HCT116 (cell line): ENCODE results near the gene MAST4. TPM values are rescaled to one million over a fixed set of nuclear protein-coding genes. Genes with fewer than 3 reads are reported as not detected.

Experiments used
- ATAC-seq: fragments of 200-7000 bp; cut with Tn5 transposase; 2 replicates; pipeline ENCODE4 v1.9.1; 2020; ENCODE audit warnings: mild to moderate bottlenecking, moderate library complexity
- BruUV-seq: library from RNA; stranded (reverse); fragments of 400-500 nt; replicated peaks from 2 replicates; lab custom pipeline; 2021; lab: Mats Ljungman, UMichigan
- CTCF ChIA-PET: fragments of 300-600 bp; sonication (Branson Sonifier 250); formaldehyde crosslinking; loops from one replicate; lab custom pipeline; 2021; ENCODE audit warnings: antibody characterized with exemption; lab: Charles Lee
- POLR2A ChIA-PET: fragments of 300-600, 350-600 bp; sonication (Branson Sonifier 250); formaldehyde crosslinking; loops from one replicate; lab custom pipeline; 2021; ENCODE audit warnings: antibody characterized with exemption; lab: Charles Lee
- RAD21 ChIA-PET, 2 experiments: fragments of 300-600 bp; sonication (Branson Sonifier 250); formaldehyde crosslinking; loops; one replicate each; lab custom pipeline; 2023; ENCODE audit warnings: low total read pairs in 2 of 2; ENCODE audit not compliant: uncharacterized antibody in 2 of 2, unreplicated experiment in 2 of 2, low non-redundant PET in 1 of 2; lab: Charles Lee
- DNase-seq: peaks from one replicate; pipeline ENCODE4 v3.0.0-alpha.2; 2010; ENCODE audit warnings: low read depth, low spot score
- H2AFZ ChIP-seq: fragments of 200-600 bp; shearing (Covaris generic), sonication (generic); 2 replicates; pipeline ENCODE4 v1.6.1; 2017; ENCODE audit warnings: low read depth, mixed run types, mixed read lengths, antibody characterized with exemption, low read length; ENCODE audit not compliant: poor library complexity, severe bottlenecking
- H3K27ac ChIP-seq: 2 replicates; pipeline ENCODE4 v1.5.1; 2012; ENCODE audit warnings: low read depth, low read length
- H3K27me3 ChIP-seq: fragments of 200-600 bp; sonication (generic); 2 replicates; pipeline ENCODE4 v1.6.1; 2016; ENCODE audit warnings: mixed run types, low read length, mixed read lengths; ENCODE audit not compliant: insufficient read depth
- H3K36me3 ChIP-seq, 2 experiments: fragments of 200-500 bp in 1 of 2; fragments of 200-600 bp in 1 of 2; sonication (Bioruptor generic) in 1 of 2; sonication (generic) in 1 of 2; 2 replicates each; pipeline versions ENCODE4 v1.5.1 to v1.6.1; 2014 to 2016; ENCODE audit warnings: low read length in 2 of 2, inconsistent platforms in 1 of 2, mixed read lengths in 1 of 2, mixed run types in 1 of 2; ENCODE audit not compliant: insufficient read depth in 2 of 2, control insufficient read depth in 1 of 2
- H3K4me1 ChIP-seq, 2 experiments: fragments of 200-600 bp in 1 of 2; sonication (generic) in 1 of 2; 2 replicates each; pipeline versions ENCODE4 v1.5.1 to v1.6.1; 2012 to 2017; ENCODE audit warnings: low read length in 2 of 2, inconsistent platforms in 1 of 2, mild to moderate bottlenecking in 1 of 2, mixed read lengths in 1 of 2, mixed run types in 1 of 2, moderate library complexity in 1 of 2; ENCODE audit not compliant: insufficient read depth in 2 of 2, control insufficient read depth in 1 of 2
- H3K4me2 ChIP-seq: fragments of 200-600 bp; sonication (generic); 2 replicates; pipeline ENCODE4 v1.6.1; 2017; ENCODE audit warnings: mixed run types, low read length, mixed read lengths
- H3K4me3 ChIP-seq, 2 experiments: fragments of 200-600 bp in 1 of 2; sonication (generic) in 1 of 2; replicated peaks in 1 of 2; 2 replicates each; pipeline ENCODE4 v1.5.1; 2011 to 2016; ENCODE audit warnings: low read length in 2 of 2, control low read depth in 1 of 2, low read depth in 1 of 2, mild to moderate bottlenecking in 1 of 2, mixed read lengths in 1 of 2, mixed run types in 1 of 2
- H3K79me2 ChIP-seq: fragments of 200-600 bp; sonication (generic); 2 replicates; pipeline ENCODE4 v1.6.1; 2017; ENCODE audit warnings: mild to moderate bottlenecking, mixed run types, low read length, moderate library complexity, mixed read lengths; ENCODE audit not compliant: insufficient read depth
- H3K9ac ChIP-seq: fragments of 200-600 bp; sonication (generic); 2 replicates; pipeline ENCODE4 v1.6.1; 2016; ENCODE audit warnings: low read length, mixed read lengths
- H3K9me2 ChIP-seq: fragments of 200-600 bp; sonication (generic), shearing (Covaris generic); 2 replicates; pipeline ENCODE4 v1.6.1; 2017; ENCODE audit warnings: mixed run types, mild to moderate bottlenecking, moderate library complexity; ENCODE audit not compliant: insufficient read depth
- H3K9me3 ChIP-seq, 2 experiments: fragments of 200-500 bp in 1 of 2; fragments of 200-600 bp in 1 of 2; sonication (Bioruptor generic) in 1 of 2; sonication (generic) in 1 of 2; 2 replicates each; pipeline ENCODE4 v1.6.1; 2014 to 2017; ENCODE audit warnings: low read length in 2 of 2, mixed read lengths in 2 of 2, inconsistent platforms in 1 of 2, low read depth in 1 of 2, mild to moderate bottlenecking in 1 of 2, mixed run types in 1 of 2, moderate library complexity in 1 of 2; ENCODE audit not compliant: control insufficient read depth in 1 of 2, insufficient read depth in 1 of 2
- H4K20me1 ChIP-seq: fragments of 200-600 bp; sonication (generic), shearing (Covaris generic); 2 replicates; pipeline ENCODE4 v1.6.1; 2017; ENCODE audit warnings: mixed run types, mild to moderate bottlenecking, moderate library complexity; ENCODE audit not compliant: insufficient read depth
- ATF3 ChIP-seq: IDR thresholded peaks from 2 replicates; pipeline ENCODE4 v1.6.1; 2012
- CBX3 ChIP-seq: IDR thresholded peaks from 2 replicates; pipeline ENCODE4 v1.6.1; 2012; ENCODE audit warnings: low read depth
- CEBPB ChIP-seq: IDR thresholded peaks from 2 replicates; pipeline ENCODE4 v1.6.1; 2012; ENCODE audit warnings: low read depth
- CTCF ChIP-seq, 3 experiments: fragments of 200-600 bp in 1 of 3; sonication (generic) in 1 of 3; IDR thresholded peaks in 2 of 3; conservative IDR thresholded peaks in 1 of 3; 2 replicates each; pipeline ENCODE4 v1.5.1; 2012 to 2017; ENCODE audit warnings: low read depth in 2 of 3, low read length in 2 of 3, antibody characterized with exemption in 1 of 3, borderline replicate concordance in 1 of 3, control low read depth in 1 of 3, mild to moderate bottlenecking in 1 of 3, mixed read lengths in 1 of 3, mixed run types in 1 of 3, moderate library complexity in 1 of 3; ENCODE audit not compliant: insufficient read depth in 1 of 3
- EGR1 ChIP-seq: IDR thresholded peaks from 2 replicates; pipeline ENCODE4 v1.6.1; 2012; ENCODE audit warnings: low read depth
- ELF1 ChIP-seq: IDR thresholded peaks from 2 replicates; pipeline ENCODE4 v1.6.1; 2012; ENCODE audit warnings: low read depth, borderline replicate concordance
- EZH2 ChIP-seq: fragments of 200-600 bp; sonication (generic); IDR thresholded peaks from 2 replicates; pipeline ENCODE4 v1.6.1; 2017; ENCODE audit warnings: antibody characterized with exemption, mixed run types
- EZH2phosphoT487 ChIP-seq: fragments of 200-600 bp; IDR thresholded peaks from 2 replicates; pipeline ENCODE4 v1.6.1; 2018; ENCODE audit warnings: antibody characterized with exemption, borderline replicate concordance
- FOSL1 ChIP-seq: IDR thresholded peaks from 2 replicates; pipeline ENCODE4 v1.6.1; 2012; ENCODE audit warnings: low read depth
- POLR2A ChIP-seq: IDR thresholded peaks from 2 replicates; pipeline ENCODE4 v1.7.0; 2011; ENCODE audit warnings: borderline replicate concordance; ENCODE audit not compliant: insufficient read depth, insufficient read length; ENCODE audit errors: extremely low read depth
- POLR2AphosphoS5 ChIP-seq: IDR thresholded peaks from 2 replicates; pipeline ENCODE4 v1.6.1; 2011; ENCODE audit warnings: mild to moderate bottlenecking, low read depth, low read length, moderate library complexity
- RAD21 ChIP-seq: IDR thresholded peaks from 2 replicates; pipeline ENCODE4 v1.6.1; 2012; ENCODE audit warnings: low read depth, mild to moderate bottlenecking
- REST ChIP-seq: IDR thresholded peaks from 2 replicates; pipeline ENCODE4 v1.6.1; 2012; ENCODE audit warnings: low read depth
- SIN3A ChIP-seq: IDR thresholded peaks from 2 replicates; pipeline ENCODE4 v1.6.1; 2012; ENCODE audit warnings: low read depth
- SP1 ChIP-seq: IDR thresholded peaks from 2 replicates; pipeline ENCODE4 v1.6.1; 2012; ENCODE audit warnings: low read depth
- TCF7L2 ChIP-seq: IDR thresholded peaks from 2 replicates; pipeline ENCODE4 v1.7.0; 2011; ENCODE audit warnings: borderline replicate concordance, inconsistent platforms; ENCODE audit not compliant: insufficient read depth, insufficient read length; ENCODE audit errors: extremely low read depth
- ZBTB33 ChIP-seq: IDR thresholded peaks from 2 replicates; pipeline ENCODE4 v1.6.1; 2011; ENCODE audit warnings: mild to moderate bottlenecking, low read length, moderate library complexity; ENCODE audit not compliant: insufficient replicate concordance; ENCODE audit errors: extremely low read depth
- ZNF274 ChIP-seq: fragments of 200-500 bp; sonication (Bioruptor generic); IDR thresholded peaks from 2 replicates; pipeline ENCODE4 v1.6.1; 2014; ENCODE audit warnings: mild to moderate bottlenecking, low read depth, low read length, inconsistent platforms
- intact Hi-C: fragments of 100-400 bp; cut with micrococcal nuclease; formaldehyde crosslinking; loops from 2 replicates; pipeline ENCODE4 v1.10.0; 2022
- total RNA-seq: library from RNA; stranded (reverse); gene quantifications from one replicate; pipeline ENCODE4 v1.2.1, GENCODE V29; 2021; ENCODE audit not compliant: unreplicated experiment
- TF ChIP-seq, protein P1 (sequence below): IDR thresholded peaks from 2 replicates; pipeline ENCODE4 v1.6.1; 2012

The MAST4 gene
- total RNA-seq, 1 experiment from 2014 or later: 1.1 TPM

DNA sequence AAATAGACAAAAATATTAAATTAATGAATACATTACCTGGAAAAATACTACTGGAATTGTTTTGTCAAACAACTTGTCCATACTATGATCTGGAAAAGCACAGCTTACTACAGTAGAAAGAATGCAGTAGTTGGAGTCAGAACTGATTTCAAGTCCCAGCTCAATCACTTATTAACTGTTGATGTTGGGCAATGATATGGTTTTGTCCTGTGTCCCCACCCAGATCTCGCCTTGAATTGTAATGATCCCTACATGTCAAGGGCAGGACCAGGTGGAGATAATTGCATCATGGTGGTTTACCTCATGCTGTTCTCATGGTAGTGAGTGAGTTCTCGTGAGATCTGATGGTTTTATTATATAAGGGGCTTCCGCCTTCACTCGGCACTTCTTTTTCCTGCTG lies 352.9 kb downstream of the MAST4 start:
- POLR2A ChIA-PET: no interaction called here
- Histone ChIP-seq H3K4me1 (no peaks in the 10 kb centered on the region), H3K9me3 (no peaks in the 10 kb centered on the region), H2AFZ (no peak overlapping the region), H3K27ac (no peak overlapping the region), H3K9ac (no peak overlapping the region), H3K4me3 (no peak overlapping the region), H4K20me1 (no peaks in the 10 kb centered on the region), H3K4me2 (no peak overlapping the region), H3K79me2 (no peaks in the 10 kb centered on the region), H3K36me3 (no peaks in the 10 kb centered on the region), H3K27me3 (peaks cover 49% of the 10 kb centered on the region), H3K9me2 (no peaks in the 10 kb centered on the region)
- intact Hi-C loops: no loop called here
- DNase-seq (no peak), ATAC-seq (no peak)
- CTCF ChIA-PET: no interaction called here
- BruUV-seq: no TSS peak
- RAD21 ChIA-PET: no interaction called here
- TF ChIP-seq SP1 (no peak), ZBTB33 (no peak), FOSL1 (no peak), RAD21 (no peak), REST (no peak), ELF1 (no peak), EZH2phosphoT487 (no peak), SIN3A (no peak), CEBPB (no peak), TCF7L2 (no peak), CBX3 (no peak), EGR1 (no peak), POLR2A (no peak), CTCF (IDR thresholded peaks at IDR 0.05 in 2 of 3, conservative IDR thresholded peaks at IDR 0.05 in 1 of 3; ENCODE audit: borderline replicate concordance in 1 of 3, insufficient read depth in 1 of 3, low read depth in 2 of 3, low read length in 2 of 3) (no peak), ZNF274 (no peak), EZH2 (no peak), POLR2AphosphoS5 (no peak), ATF3 (no peak)
- TF ChIP-seq, protein P1, sequence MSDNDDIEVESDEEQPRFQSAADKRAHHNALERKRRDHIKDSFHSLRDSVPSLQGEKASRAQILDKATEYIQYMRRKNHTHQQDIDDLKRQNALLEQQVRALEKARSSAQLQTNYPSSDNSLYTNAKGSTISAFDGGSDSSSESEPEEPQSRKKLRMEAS: no peak
